NCI-H2029 treated with DMSO at 0.1 percent for 48 hours (cell line): ENCODE results near the gene CDK9.

Experiments
- DNase-seq: peaks from one replicate; lab custom pipeline; 2025; lab: John Stamatoyannopoulos, UW

Gene CDK9

DNA sequence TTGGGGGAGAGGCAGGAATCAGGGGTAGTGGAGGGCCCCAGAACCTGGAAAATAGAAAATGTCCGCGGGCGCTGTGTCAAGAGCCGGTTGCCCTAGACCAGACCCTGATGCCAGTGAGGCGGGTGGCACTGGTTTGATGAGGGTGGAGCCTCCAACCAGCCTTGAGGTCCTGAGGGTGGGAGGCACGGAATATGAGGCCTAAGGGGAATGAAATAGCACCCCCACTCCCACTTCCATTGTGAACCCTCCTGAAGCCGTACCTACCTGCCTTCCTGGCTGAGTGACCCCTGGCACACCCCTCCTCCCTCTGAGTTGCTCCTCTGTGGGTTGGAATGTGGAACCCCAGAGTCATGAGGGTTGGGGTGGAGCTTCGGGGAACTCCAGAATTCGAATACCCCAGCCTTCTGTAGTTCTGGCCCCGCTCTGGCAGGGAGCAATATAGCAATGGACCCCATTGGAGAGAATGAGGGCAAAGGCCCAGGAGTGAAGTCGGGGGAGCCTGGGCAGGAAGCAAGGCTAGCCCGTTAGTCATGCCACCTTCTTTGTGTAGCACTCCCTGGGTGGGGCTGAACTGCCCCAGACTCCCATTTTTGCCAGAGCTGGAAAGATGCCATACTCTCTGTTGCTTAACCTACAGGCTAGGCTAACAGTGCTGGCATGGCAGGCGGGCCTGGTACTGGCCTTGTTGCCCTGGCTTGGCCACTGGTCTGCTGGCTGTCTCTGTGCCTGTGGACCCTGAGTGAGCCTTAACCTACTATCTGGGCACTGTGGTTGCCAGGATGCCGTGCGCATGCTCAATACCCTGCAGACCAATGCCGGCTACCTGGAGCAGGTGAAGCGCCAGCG is 17.9 kb downstream of the CDK9 start:
- DNase-seq: no peak

DNA sequence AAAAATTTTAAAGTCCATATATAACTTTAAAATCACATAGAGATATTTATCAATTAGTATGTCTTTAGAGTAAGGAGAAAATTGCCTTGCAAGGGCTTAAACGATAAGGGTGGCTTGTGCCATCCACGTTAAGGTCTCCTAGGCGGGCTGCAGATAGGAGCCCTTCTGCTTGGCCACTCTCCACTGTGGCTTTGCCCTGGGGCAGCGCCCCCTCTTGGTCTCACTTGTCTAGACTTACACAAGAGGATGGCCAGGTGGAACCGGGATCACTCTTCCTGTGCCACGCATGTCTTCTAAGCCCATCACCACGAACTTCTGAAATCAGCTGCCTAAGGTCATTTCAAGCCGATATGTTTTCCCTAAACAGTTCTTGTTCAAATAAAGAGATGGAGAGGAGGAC is 19.8 kb downstream of the CDK9 start:
- no peak for DNase-seq

DNA sequence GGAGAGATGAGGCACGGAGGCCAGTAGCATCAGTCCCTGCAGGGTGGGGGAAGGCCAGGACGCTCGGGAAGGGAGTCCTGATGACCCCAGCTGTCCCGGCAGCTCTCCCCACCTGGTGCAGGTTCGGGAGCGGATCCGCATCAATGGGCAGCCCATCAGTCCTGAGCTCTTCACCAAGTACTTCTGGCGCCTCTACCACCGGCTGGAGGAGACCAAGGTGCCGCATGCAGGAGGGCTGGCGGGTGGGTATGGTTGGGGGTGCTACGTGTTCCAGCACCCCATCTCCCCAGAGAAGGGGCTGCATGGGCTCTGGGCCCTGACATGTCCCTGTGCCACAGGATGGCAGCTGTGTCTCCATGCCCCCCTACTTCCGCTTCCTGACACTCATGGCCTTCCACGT is 21.0 kb downstream of the CDK9 start:
- DNase-seq: no peak

DNA sequence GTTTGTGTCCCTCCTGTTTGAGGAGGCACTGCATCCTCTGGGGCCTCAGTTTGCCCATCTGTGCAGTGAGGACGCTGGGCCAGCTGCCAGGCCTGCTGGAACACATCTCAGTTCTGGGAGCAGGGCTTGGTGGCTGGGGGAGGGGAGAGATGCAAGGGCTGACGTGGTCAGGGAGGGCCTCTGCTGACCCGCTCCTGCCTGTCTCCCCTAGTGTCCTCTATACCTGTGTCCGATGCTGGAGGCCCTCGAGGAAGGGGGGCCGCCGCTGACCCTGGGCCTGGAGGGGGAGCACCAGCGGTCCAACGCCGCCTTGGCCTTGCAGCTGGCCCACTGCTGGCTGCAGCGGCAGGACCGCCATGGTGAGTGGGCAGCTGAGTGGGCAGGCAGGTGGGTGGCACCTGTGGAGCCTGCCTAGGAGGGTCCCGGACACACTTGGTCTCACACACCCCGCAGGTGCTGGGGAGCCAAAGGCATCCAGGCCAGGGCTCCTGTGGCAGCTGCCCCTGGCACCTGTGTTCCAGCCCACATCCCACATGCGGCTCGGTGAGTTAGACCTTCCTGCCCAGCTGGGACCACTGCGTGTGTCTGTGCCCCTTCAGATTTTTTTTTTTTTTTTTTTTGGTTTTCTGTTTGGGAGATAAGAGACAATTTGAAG is 22.6 kb downstream of the CDK9 start:
- DNase-seq: no peak

DNA sequence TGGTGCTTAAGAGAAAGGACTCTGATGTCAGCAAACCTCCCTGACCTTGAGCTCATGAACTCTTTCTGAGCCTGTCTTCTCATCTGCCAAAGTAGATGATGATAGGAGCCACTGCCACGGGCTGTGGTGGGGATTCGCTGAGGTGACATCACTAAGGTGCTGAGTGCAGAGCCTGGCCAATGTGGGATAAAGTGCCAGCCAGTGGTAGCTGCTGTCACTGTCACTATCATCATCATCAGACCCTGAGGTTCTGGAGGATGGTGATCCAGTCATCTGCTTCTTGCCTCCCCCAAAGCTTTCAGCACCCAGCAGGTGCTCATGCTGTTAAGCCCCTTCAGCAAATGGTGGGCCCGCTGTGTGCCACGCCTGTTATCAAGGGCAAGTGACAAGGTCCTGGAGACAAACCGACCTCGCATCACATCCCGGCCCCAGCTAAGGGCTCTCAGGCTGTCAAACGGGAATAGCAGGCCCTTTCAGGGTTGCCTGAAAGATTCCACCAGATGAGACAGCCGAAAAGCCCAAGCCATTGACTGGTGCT is 23.2 kb downstream of the CDK9 start:
- DNase-seq: no peak

DNA sequence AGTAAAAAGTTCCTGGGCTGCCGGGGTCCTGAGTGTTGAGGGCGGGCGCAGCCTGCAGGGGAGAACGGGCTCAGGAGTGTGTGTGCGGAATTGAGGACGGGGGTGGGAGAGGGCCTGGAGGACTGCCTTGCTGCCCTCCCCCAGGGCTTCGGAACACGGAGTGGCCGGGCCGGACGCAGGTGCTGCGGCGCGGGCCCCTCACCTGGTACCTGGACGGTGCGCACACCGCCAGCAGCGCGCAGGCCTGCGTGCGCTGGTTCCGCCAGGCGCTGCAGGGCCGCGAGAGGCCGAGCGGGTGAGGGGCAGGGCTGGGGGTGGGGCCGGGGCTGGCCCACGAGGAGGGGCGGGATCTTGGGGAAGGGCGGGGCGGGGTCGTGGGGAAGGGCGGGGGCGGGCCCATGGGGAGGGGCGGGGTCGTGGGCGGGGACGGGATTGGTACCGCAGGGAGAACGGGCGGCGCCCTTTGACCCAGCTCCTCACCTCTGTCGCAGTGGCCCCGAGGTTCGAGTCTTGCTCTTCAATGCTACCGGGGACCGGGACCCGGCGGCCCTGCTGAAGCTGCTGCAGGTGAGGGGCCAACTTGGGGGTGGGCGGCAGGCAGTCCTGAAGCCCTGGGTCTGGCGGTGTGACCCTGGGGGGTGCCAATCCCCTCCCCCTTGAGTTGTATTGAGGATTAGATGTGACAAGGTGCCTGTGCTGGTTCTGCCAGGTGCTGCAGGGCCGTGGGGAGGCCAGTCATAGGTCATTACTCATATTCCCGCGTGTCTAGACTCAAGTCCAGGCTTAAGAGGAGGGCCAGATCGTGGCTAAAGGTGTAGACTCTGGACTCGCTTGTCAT is 23.9 kb downstream of the CDK9 start:
- no peak for DNase-seq

DNA sequence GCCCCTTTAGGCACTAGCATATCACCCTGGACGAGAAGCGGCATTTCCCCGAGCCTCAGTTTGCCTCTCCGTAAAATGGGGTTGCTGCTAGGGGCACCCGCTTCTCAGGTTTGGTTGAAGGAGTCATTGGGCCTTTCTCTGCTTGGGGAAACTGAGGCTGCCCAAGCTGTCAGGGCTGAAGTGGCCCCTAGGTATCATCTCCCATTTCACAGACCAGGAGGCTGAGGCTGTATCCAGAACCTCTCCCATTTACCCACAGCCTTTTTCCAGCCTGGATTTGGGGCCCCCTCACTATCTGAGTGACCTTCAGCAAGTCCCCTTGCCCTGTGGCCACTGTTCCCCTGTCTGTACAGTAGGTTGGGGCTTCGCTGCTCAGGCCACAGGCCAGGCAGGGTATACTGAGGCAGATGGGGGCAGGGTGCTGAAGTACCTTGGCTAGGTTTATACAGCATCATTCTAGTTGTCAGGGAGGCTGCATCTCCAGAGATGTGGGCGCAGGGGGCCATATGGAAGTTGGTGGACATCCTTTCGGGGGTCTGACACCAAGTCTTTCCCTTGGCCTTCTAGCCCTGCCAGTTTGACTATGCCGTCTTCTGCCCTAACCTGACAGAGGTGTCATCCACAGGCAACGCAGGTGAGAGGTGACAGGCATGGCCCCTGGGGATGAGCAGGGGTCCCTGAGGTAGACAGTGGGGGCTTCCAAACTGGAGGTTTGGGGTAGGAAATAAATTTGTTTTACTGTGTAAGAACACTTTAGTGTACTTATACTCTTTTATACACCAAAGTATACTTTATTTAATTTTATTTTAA is 24.7 kb downstream of the CDK9 start:
- DNase-seq: no peak

DNA sequence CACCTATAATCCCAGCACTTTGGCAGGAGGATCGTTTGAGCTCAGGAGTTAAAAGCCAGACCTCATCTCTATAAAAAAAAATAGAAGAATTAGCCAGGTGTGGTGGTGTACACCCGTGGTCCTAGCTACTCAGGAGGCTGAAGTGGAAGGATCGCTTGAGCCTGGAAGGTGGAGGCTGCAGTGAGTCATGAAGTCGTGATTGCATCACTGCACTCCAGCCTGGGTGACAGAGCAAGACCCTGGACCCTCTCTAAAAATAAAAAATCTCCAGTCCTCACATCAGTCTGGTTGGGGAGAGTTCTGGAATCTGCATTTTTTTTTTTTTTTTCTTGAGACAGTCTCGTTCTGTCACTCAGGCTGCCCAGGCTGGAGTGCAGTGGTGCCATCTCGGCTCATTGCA is 26.2 kb downstream of the CDK9 start:
- DNase-seq: no peak

DNA sequence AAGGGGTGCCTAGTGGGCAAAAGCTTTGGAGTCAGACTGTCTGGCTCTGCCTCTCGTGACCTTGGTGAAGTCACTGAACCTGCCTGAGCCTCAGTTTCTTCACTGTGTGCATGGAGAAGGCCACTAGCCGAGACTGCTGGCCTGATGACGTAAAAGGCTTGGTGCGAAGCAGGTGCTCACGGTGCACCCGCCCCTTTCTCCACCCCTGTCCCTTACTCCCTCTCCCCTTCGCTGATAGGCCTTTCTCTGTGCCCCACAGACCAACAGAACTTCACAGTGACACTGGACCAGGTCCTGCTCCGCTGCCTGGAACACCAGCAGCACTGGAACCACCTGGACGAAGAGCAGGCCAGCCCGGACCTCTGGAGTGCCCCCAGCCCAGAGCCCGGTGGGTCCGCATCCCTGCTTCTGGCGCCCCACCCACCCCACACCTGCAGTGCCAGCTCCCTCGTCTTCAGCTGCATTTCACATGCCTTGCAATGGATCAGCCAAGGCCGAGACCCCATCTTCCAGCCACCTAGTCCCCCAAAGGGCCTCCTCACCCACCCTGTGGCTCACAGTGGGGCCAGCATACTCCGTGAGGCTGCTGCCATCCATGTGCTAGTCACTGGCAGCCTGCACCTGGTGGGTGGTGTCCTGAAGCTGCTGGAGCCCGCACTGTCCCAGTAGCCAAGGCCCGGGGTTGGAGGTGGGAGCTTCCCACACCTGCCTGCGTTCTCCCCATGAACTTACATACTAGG is 27.3 kb downstream of the CDK9 start:
- no peak for DNase-seq

DNA sequence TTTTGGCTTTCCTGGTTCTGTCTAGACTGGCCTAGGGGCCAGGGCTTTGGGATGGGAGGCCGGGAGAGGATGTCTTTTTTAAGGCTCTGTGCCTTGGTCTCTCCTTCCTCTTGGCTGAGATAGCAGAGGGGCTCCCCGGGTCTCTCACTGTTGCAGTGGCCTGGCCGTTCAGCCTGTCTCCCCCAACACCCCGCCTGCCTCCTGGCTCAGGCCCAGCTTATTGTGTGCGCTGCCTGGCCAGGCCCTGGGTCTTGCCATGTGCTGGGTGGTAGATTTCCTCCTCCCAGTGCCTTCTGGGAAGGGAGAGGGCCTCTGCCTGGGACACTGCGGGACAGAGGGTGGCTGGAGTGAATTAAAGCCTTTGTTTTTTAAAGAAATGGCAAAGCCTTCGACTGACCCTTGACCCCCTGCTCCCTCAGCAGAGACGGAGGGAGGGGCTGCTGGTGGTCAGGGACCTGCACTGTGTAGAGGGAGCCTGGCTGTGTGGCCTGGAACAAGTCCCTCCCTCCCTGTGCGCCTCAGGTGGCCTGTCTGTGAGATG is 27.9 kb downstream of the CDK9 start:
- no peak for DNase-seq

DNA sequence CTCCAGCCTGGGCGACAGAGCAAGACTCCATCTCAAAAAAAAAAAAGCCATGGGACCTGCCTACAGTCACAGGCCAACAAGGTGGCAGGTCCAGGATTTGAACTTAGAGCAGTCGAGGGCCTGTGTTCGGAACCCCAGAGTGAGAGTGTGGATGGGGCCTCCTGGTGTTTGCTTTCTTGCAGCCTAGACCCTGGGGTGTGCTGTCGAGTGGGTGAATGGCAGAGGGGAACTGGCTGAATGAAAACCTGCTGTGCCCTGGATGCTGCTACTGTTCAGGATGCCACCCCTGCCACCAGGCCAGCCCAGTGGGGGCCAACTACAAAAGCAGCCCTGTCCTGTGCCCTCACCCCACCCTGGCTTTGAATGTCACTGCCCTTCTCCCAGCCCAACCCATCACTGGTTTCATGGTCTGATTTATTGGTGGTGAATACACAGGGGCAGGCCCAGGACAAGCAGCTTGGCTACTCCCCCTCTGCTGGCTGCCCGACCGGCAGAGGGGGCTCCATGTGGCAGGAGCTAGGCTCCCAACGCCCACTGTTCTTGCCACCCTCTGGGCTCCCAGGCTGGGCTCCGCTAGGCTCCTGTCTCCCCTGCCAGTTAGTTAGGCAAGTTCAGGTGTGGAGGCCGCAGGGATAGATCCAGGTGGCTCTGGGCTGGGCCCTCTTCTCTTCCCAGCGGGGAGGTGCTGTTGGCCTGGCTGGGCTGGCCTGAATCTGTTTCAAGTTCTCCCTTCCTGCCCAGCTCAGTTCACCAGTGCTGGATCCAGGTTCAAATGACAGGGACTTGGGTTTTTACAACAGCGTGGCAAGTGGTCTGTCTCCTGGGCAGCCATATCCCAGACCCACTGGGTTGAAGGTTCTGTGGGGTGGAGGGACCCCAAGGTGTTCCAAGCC is 29.0 kb downstream of the CDK9 start:
- no peak for DNase-seq

DNA sequence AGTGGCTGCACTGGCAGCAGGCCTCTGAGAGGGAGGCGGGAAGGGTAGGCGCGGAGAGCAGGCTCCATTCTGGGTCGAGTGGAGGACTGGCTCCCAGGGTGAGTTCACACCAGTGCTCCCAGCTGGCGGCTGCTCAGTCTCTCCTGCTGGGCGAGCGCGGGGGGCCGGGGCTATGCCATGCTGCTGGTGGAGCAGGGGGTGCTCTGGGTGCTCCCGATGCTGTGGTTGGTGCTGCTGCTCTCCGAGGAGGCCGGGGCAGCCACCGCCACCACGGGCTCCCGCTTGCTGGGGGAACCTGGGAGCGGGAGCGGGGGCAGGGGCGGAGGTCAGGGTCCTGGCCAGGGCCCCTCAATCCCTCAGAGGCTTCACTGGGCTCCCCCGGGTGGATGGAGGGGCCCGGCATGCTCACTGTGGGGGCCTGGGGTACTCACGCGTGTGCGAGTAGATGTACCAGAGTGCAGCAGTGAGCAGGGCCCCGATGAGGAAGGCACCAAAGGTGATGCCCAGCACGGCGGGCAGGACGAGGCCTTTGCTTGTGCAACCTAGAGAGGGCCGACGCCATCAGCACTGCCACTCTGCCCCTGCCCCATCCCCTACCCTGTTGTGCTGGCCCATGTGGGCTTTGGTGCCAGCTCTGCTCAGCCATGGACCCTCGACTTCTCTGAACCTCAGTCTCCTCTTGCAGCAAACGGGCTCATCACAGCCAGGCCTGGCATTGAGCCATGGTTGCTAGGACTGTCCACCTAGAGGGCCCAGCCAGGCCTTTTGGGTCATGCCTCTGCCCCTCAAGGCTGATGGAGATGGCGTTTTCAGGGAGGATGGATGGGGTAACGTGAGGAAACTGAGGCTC is 29.9 kb downstream of the CDK9 start:
- no peak for DNase-seq

DNA sequence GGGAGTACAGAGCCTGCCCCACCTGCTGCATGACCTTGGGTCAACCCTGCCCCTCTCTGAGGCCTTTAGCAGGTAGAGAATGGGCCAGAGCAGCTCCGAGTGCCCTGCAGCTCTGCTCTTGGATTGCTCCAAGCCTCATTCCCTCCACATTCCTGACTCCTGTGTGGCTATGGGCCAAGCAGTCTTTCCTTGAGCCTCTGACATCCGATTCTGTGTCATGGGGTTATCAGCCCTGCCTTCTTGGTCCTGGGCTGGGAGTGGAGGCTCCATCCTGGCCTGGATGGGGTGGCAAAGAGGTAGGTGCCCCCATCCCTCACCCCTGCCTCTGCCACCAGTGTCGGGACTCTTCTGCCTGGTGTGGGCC is 30.5 kb downstream of the CDK9 start:
- no peak for DNase-seq

DNA sequence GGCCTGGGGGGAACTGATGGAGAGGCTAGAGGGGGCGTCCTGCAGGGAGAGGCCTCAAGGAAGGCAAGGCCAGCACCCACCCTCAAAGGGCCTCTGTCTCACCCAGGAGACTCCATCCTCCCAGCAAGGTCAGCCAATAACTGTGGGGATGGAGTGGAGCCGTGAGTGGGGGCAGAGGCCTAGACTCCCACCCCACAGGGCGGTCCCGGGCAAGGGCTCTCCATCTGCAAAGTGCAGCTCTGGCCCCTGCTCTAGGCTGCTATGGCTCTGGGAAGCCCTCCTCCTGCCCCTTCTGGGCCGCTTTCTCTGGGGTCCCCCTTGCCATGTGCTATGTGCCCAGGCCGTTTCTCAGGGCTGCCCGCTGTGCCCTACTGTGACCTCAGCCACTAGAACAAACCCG is 30.9 kb downstream of the CDK9 start:
- no peak for DNase-seq

DNA sequence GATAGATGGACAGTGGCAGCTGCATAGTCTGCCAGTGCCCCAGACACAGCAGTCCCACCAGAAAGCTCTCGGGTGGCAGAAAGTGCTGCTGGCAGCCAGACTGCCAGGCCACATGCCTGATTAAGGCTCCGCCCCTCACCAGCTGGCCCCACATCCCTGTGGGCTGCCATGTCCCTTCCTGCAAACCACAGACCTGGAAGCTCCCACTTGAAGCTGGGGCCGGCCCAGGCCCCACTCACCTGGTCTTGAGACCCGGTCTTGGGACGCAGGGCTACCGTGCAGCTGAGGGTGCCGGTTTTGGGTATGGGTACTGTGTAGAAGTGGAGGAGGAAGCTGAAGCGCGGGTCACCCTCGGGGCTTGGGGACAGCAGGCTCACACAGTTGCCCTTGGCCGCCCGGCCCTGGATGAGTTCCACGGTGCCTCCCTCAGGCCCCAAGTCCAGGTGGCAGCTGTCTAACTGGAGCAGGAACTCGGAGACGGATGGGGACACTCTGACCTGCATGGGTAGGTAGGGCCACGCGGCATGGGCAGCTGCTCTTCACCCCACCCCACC is 32.1 kb downstream of the CDK9 start:
- DNase-seq: no peak

DNA sequence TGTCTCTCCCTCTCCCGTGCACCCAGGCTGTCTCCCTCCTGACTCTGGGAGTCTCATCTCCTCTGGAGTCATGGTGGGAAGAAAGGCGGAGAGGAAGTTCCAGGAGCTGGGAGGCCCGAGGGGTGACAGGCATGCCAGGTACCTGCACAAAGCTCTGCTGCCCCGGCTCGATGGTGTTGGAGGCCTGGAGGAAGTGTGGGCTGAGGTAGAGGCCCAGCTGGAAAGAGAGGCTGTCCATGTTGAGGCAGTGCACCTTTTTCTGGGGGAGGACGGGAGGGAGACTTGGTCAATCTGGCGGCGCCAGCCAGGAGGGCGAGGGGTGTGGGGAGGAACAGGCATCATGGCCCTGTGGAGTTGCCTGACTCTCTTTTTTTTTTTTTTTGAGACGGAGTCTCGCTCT is 32.7 kb downstream of the CDK9 start:
- no peak for DNase-seq

DNA sequence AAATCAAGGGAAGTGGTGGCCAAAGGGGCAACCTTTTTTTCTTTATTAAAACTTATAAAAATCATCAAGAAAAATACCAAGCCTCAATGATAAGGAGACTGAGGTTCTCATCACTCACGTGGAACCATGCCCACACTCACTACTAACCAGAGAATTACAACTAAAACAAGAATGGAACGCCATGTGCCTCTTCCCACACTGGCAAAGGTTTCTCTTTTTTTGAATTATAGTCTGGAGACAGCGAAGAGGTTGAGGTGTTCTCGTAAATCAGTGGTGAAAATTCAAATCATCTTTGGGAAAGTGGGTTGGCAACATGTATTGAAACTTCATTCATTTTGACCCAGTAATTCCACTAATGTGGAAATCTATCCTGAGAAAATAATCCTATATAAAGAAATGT is 36.3 kb downstream of the CDK9 start:
- no peak for DNase-seq

DNA sequence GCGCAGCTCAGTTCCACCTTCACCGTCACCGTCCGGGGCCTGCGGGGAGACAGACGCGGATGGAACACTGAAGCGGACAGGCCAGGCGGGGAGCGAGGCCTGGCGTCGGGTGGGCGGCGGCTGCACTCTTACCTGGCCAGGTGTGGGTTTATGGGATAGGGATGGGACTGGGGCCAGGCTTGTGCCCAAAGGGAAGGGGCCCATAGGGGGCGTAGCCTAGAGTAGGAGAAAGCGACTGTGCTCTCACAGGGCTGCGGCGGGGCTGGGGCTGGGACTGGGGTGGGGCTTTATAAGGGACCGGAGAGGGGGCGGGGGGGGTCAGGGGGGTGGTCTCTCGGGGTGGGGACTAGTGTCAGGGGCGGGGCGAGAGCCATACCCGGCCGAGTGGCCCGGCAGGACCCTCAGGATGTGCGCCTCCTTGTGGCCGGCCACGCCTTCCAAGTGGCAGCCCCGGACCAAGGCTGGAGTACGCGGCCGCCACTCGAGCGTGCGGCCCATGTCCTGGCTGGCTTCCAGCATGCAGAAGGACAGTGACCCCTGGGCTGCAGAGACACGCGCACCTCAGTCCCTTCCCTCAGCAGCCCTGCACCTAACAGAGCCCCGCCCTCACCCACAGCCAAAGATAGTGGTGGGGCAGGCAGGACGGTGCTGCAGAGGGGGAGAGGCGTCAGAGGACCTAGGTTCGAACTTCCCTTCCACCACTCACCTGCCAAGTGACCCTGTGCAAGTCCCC is 39.7 kb downstream of the CDK9 start:
- no peak for DNase-seq
